ENCODE results near the gene PSME3IP1. TPM values are rescaled to one million over a fixed set of nuclear protein-coding genes. Genes with fewer than 3 reads are reported as not detected.

The PSME3IP1 gene
- total and polyA plus RNA-seq, 2 of the 8 experiments (the other 6 are each of a cell fraction or from before 2014, with no cell fraction given) = 95.1 to 98.3 TPM

DNA sequence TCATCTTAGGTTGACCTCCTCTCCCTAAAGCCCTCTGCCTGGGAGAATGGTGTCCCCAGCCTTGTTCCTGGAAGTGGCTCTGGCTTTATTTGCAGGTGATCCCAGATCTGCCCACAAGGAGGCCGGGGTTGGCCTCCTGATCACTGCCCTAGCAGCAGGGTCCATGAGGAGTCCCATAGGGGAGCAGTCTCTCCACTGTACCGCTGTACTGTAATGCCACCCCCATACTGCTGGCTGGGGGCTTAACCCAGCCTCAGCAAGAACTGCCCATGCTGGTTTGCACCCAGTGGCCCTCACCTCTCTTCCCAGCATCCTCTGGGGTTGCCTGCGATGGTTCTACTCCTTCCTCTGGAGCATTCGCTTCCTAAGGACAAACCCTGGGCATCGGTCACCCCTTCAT, 39.1 kb downstream of the PSME3IP1 start:
- H3K23me2 ChIP-seq (ENCODE audit: low read depth, low read length) = no peaks in the 10 kb centered on the region
- no peaks in the 10 kb centered on the region for H3K9me3 ChIP-seq (ENCODE audit: insufficient read depth in 2 of 2, low read depth in 1 of 2, low read length in 1 of 2)
- no peak overlapping the region for H3K23ac ChIP-seq (ENCODE audit: insufficient read length)
- peak overlapping the region; percentile 21 for H2BK120ac ChIP-seq (replicated peaks; ENCODE audit: low read depth, low read length)
- TF ChIP-seq CTCF (IDR thresholded peaks at IDR 0.05; ENCODE audit: control extremely low read depth in 1 of 3, insufficient read depth in 1 of 3, low read depth in 1 of 3, low read length in 3 of 3) (peak; percentile 57 to 62 (median 58)), RAD21 (IDR thresholded peaks at IDR 0.05 in 1 of 2, conservative IDR thresholded peaks at IDR 0.05 in 1 of 2; ENCODE audit: low read depth in 2 of 2, low read length in 2 of 2) (peak; percentile 26 to 53), GABPA (IDR thresholded peaks at IDR 0.05; ENCODE audit: borderline replicate concordance, insufficient read depth, low read length) (no peak), TBP (IDR thresholded peaks at IDR 0.05; ENCODE audit: low read depth, low read length) (no peak)
- H3K18ac ChIP-seq (ENCODE audit: extremely low read depth, low read length) = peak overlapping the region; percentile 42; the same call in 1 of the 2 replicates
- H2AK5ac ChIP-seq (ENCODE audit: low read depth, low read length) = peak overlapping the region; percentile 40; the same call in 1 of the 2 replicates
- H3K27me3 ChIP-seq (replicated peaks in 1 of 4; ENCODE audit: control insufficient read depth in 3 of 4, extremely low read depth in 1 of 4, insufficient read depth in 3 of 4, low read length in 3 of 4) = no peaks in the 10 kb centered on the region
- no peak overlapping the region for H3K56ac ChIP-seq (replicated peaks; ENCODE audit: insufficient read length, low read depth, low read length)
- H3K4me1 ChIP-seq (replicated peaks in 1 of 4; ENCODE audit: control insufficient read depth in 3 of 4, insufficient read depth in 4 of 4, low read length in 3 of 4) = peaks cover 10 to 33% (median 16%) of the 10 kb centered on the region in 4 experiments
- H3K9ac ChIP-seq (replicated peaks in 1 of 4; ENCODE audit: extremely low read depth in 1 of 4, low read depth in 3 of 4, low read length in 3 of 4) = no peak overlapping the region
- H2BK12ac ChIP-seq (ENCODE audit: low read depth, low read length) = peak overlapping the region; percentile 89; the same call in 1 of the 2 replicates
- peak overlapping the region; percentile 67; the same call in 1 of the 2 replicates for H2BK20ac ChIP-seq (ENCODE audit: low read length)
- no peak overlapping the region for H2AFZ ChIP-seq (ENCODE audit: low read length)
- CTCF ChIA-PET (ENCODE audit: partially characterized antibody) = interaction anchor here (0.9 to 2.3 kb wide), 3 partner anchors 20 to 47 kb away, joined by 3 to 9 read pairs (median 3); no protein-coding TSS in a partner anchor
- no peaks in the 10 kb centered on the region for H3K79me2 ChIP-seq (ENCODE audit: control insufficient read depth in 1 of 2, insufficient read depth in 2 of 2, low read length in 2 of 2)
- H3K27ac ChIP-seq (ENCODE audit: low read depth, low read length) = no peak overlapping the region
- WGBS, 2 experiments (ENCODE audit: extremely low coverage in 1 of 2, insufficient coverage in 1 of 2, insufficient read length in 1 of 2, insufficient replicate concordance in 2 of 2, low coverage in 1 of 2, low lambda C conversion rate in 2 of 2, missing lambda C conversion rate in 1 of 2) = 93% methylated on average over 5 of the region's 5 CpGs; no CpG with 5 or more reads in 1 of the 2 experiments
- no peak overlapping the region for H4K8ac ChIP-seq (ENCODE audit: extremely low read depth, insufficient read depth, low read length)
- no peaks in the 10 kb centered on the region; a peak in 1 of 8 replicates for H3K36me3 ChIP-seq (ENCODE audit: control insufficient read depth in 2 of 4, insufficient read depth in 4 of 4, low read length in 3 of 4)
- H2BK15ac ChIP-seq (ENCODE audit: low read length) = no peak overlapping the region
- POLR2A ChIA-PET (ENCODE audit: partially characterized antibody) = interaction anchor here (1.1 kb wide), 1 partner anchor 39 kb away, joined by 8 read pairs; the partner anchor contains the start of genes PSME3IP1 and RSPRY1
- peak overlapping the region; percentile 75 for H4K91ac ChIP-seq (replicated peaks; ENCODE audit: insufficient read length, low read length)
- H4K20me1 ChIP-seq (replicated peaks in 1 of 2; ENCODE audit: control insufficient read depth in 1 of 2, insufficient read depth in 2 of 2, low read length in 2 of 2) = no peaks in the 10 kb centered on the region
- peak overlapping the region; percentile 74; the same call in 1 of the 2 replicates for H2BK5ac ChIP-seq (ENCODE audit: low read depth, low read length)
- FAIRE-seq (no peak), DNase-seq (ENCODE audit: low read depth in 1 of 2, low spot score in 2 of 2) (peak in 1 of 2 experiments; percentile 74)
- H3K79me1 ChIP-seq (ENCODE audit: low read depth, low read length) = no peaks in the 10 kb centered on the region
- peak overlapping the region; percentile 55 for H3K4ac ChIP-seq (replicated peaks; ENCODE audit: insufficient read length, low read depth, low read length)
- no peak overlapping the region for H4K5ac ChIP-seq (ENCODE audit: insufficient read length, low read depth, low read length)
- no peak overlapping the region for H3K14ac ChIP-seq (ENCODE audit: insufficient read length)
- no peak overlapping the region for H3K4me2 ChIP-seq (ENCODE audit: insufficient read depth in 1 of 2, low read depth in 2 of 2, low read length in 2 of 2)
- no peak overlapping the region for H3K4me3 ChIP-seq (ENCODE audit: extremely low read depth in 1 of 4, insufficient read depth in 2 of 4, low read depth in 3 of 4, low read length in 4 of 4)
